ENCODE results near the gene TMEM220.

Gene TMEM220

DNA sequence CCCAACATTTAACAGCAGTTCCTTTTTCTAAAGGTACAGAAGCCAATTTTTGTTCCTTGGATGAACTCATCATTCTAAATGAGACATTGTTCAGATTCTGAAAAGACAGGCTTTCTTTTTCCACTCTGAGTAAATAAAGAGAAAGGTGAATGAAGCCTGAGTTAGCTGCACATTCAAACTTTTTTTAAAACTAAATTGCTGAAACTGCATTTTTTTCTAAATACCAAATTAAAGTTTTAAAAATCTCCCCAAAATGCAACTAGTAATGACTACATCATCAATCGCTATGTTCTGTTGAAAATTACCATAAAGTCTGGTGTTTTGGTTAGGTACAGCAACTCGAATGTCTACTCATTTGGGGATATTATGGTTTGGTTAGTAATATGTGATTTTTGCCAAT is 42.3 kb downstream of the TMEM220 start:
- H3K4me1 ChIP-seq (ENCODE audit: insufficient read depth, insufficient read length): no peaks in the 10 kb centered on the region
- no peak overlapping the region for H3K4me3 ChIP-seq (ENCODE audit: insufficient read length, low read depth)
- H3K27me3 ChIP-seq (ENCODE audit: insufficient read depth, insufficient read length): no peaks in the 10 kb centered on the region
- no peak for TF ChIP-seq ZNF274 (IDR thresholded peaks at IDR 0.05; ENCODE audit: low read depth, low read length)
- no peak for TF ChIP-seq SUZ12 (IDR thresholded peaks at IDR 0.05; ENCODE audit: extremely low read depth, insufficient read depth, insufficient read length)
- no peak for TF ChIP-seq YY1 (IDR thresholded peaks at IDR 0.05; ENCODE audit: insufficient read depth, insufficient read length)
- no peak for DNase-seq (ENCODE audit: low read depth, low spot score)
- no peaks in the 10 kb centered on the region for H3K9me3 ChIP-seq (ENCODE audit: insufficient read depth, low read length)
- peaks cover 77% of the 10 kb centered on the region for H3K36me3 ChIP-seq (ENCODE audit: insufficient read depth, insufficient read length, low read length)
- no peak overlapping the region for H3K9ac ChIP-seq (ENCODE audit: insufficient read length, low read depth)

DNA sequence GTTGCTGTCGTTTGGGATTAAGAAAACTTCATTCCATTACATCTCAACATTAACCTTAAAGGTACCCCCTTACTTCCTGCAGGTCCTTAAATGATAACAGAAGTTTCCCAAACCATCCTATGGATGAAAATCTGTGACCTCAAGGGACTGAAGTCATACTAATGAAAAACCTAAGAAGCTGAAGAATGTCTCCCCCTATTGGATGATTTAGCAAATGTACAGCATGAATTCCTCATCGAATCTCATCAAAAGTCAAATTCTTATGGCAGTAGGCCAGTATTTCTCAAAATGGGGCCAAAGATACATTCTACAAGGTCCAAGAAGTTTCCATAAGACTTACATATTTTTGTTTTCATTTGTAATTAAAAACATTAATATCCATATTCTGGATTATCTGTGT is 46.0 kb downstream of the TMEM220 start:
- Histone ChIP-seq H3K27me3 (ENCODE audit: insufficient read depth, insufficient read length) (no peaks in the 10 kb centered on the region), H3K4me1 (ENCODE audit: insufficient read depth, insufficient read length) (no peaks in the 10 kb centered on the region), H3K4me3 (ENCODE audit: insufficient read length, low read depth) (no peak overlapping the region), H3K9me3 (ENCODE audit: insufficient read depth, low read length) (no peaks in the 10 kb centered on the region), H3K9ac (ENCODE audit: insufficient read length, low read depth) (no peak overlapping the region), H3K36me3 (ENCODE audit: insufficient read depth, insufficient read length, low read length) (peaks cover 85% of the 10 kb centered on the region)
- DNase-seq (ENCODE audit: low read depth, low spot score): no peak
- no peak for TF ChIP-seq ZNF274 (IDR thresholded peaks at IDR 0.05; ENCODE audit: low read depth, low read length)
- no peak for TF ChIP-seq YY1 (IDR thresholded peaks at IDR 0.05; ENCODE audit: insufficient read depth, insufficient read length)
- TF ChIP-seq SUZ12 (IDR thresholded peaks at IDR 0.05; ENCODE audit: extremely low read depth, insufficient read depth, insufficient read length): no peak

GRCh38 chr17:10681866-10682446 is 47.9 kb downstream of the TMEM220 start:
- DNase-seq (ENCODE audit: low read depth, low spot score): no peak
- H3K4me1 ChIP-seq (ENCODE audit: insufficient read depth, insufficient read length): no peaks in the 10 kb centered on the region
- H3K9ac ChIP-seq (ENCODE audit: insufficient read length, low read depth): no peak overlapping the region
- TF ChIP-seq SUZ12 (IDR thresholded peaks at IDR 0.05; ENCODE audit: extremely low read depth, insufficient read depth, insufficient read length): no peak
- no peak for TF ChIP-seq ZNF274 (IDR thresholded peaks at IDR 0.05; ENCODE audit: low read depth, low read length)
- no peak for TF ChIP-seq YY1 (IDR thresholded peaks at IDR 0.05; ENCODE audit: insufficient read depth, insufficient read length)
- no peaks in the 10 kb centered on the region for H3K9me3 ChIP-seq (ENCODE audit: insufficient read depth, low read length)
- H3K27me3 ChIP-seq (ENCODE audit: insufficient read depth, insufficient read length): no peaks in the 10 kb centered on the region
- peaks cover 84% of the 10 kb centered on the region for H3K36me3 ChIP-seq (ENCODE audit: insufficient read depth, insufficient read length, low read length)
- no peak overlapping the region for H3K4me3 ChIP-seq (ENCODE audit: insufficient read length, low read depth)

GRCh38 chr17:10674704-10675103 is 55.1 kb downstream of the TMEM220 start:
- H3K4me3 ChIP-seq (ENCODE audit: insufficient read length, low read depth): no peak overlapping the region
- H3K27me3 ChIP-seq (ENCODE audit: insufficient read depth, insufficient read length): no peaks in the 10 kb centered on the region
- H3K9me3 ChIP-seq (ENCODE audit: insufficient read depth, low read length): no peaks in the 10 kb centered on the region
- H3K4me1 ChIP-seq (ENCODE audit: insufficient read depth, insufficient read length): no peaks in the 10 kb centered on the region
- DNase-seq (ENCODE audit: low read depth, low spot score): no peak
- no peak overlapping the region for H3K9ac ChIP-seq (ENCODE audit: insufficient read length, low read depth)
- H3K36me3 ChIP-seq (ENCODE audit: insufficient read depth, insufficient read length, low read length): peaks cover 32% of the 10 kb centered on the region
- TF ChIP-seq SUZ12 (IDR thresholded peaks at IDR 0.05; ENCODE audit: extremely low read depth, insufficient read depth, insufficient read length) (no peak), ZNF274 (IDR thresholded peaks at IDR 0.05; ENCODE audit: low read depth, low read length) (no peak), YY1 (IDR thresholded peaks at IDR 0.05; ENCODE audit: insufficient read depth, insufficient read length) (no peak)

- DNase-seq (ENCODE audit: low read depth, low spot score): no peak
- no peak overlapping the region for H3K9ac ChIP-seq (ENCODE audit: insufficient read length, low read depth)
- TF ChIP-seq ZNF274 (IDR thresholded peaks at IDR 0.05; ENCODE audit: low read depth, low read length): no peak
- no peak for TF ChIP-seq SUZ12 (IDR thresholded peaks at IDR 0.05; ENCODE audit: extremely low read depth, insufficient read depth, insufficient read length)
- TF ChIP-seq YY1 (IDR thresholded peaks at IDR 0.05; ENCODE audit: insufficient read depth, insufficient read length): no peak
- no peaks in the 10 kb centered on the region for H3K4me1 ChIP-seq (ENCODE audit: insufficient read depth, insufficient read length)
- peaks cover 24% of the 10 kb centered on the region for H3K36me3 ChIP-seq (ENCODE audit: insufficient read depth, insufficient read length, low read length)
- H3K27me3 ChIP-seq (ENCODE audit: insufficient read depth, insufficient read length): no peaks in the 10 kb centered on the region
- H3K4me3 ChIP-seq (ENCODE audit: insufficient read length, low read depth): no peak overlapping the region
- no peaks in the 10 kb centered on the region for H3K9me3 ChIP-seq (ENCODE audit: insufficient read depth, low read length)
Measured at GRCh38 chr17:10673312-10673711, 56.5 kb downstream of the TMEM220 start.

GRCh38 chr17:10668775-10669174 is 61.0 kb downstream of the TMEM220 start:
- H3K9ac ChIP-seq (ENCODE audit: insufficient read length, low read depth): no peak overlapping the region
- no peak for TF ChIP-seq YY1 (IDR thresholded peaks at IDR 0.05; ENCODE audit: insufficient read depth, insufficient read length)
- no peak overlapping the region for H3K4me3 ChIP-seq (ENCODE audit: insufficient read length, low read depth)
- no peaks in the 10 kb centered on the region for H3K36me3 ChIP-seq (ENCODE audit: insufficient read depth, insufficient read length, low read length)
- no peaks in the 10 kb centered on the region for H3K4me1 ChIP-seq (ENCODE audit: insufficient read depth, insufficient read length)
- no peaks in the 10 kb centered on the region for H3K9me3 ChIP-seq (ENCODE audit: insufficient read depth, low read length)
- H3K27me3 ChIP-seq (ENCODE audit: insufficient read depth, insufficient read length): no peaks in the 10 kb centered on the region
- DNase-seq (ENCODE audit: low read depth, low spot score): no peak

DNA sequence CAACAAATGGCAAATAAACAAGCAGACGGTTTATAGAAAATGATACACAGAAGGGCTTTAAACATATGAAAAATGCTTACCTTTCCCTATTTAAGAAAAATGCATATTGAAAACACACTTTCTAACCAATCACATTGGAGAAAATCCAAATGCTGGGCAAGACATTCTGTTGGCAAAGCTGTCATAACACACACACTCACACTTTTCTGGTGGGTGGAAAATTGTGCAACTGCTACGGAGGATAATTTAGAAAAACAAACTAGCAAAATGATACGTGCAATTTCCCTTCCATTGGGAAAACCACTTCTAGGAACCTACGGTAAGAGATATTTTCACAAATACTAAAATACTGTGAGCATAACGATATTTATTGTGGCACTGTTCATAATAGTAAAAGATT is 62.9 kb downstream of the TMEM220 start:
- Histone ChIP-seq H3K27me3 (ENCODE audit: insufficient read depth, insufficient read length) (no peaks in the 10 kb centered on the region), H3K9me3 (ENCODE audit: insufficient read depth, low read length) (no peaks in the 10 kb centered on the region), H3K9ac (ENCODE audit: insufficient read length, low read depth) (no peak overlapping the region), H3K36me3 (ENCODE audit: insufficient read depth, insufficient read length, low read length) (no peaks in the 10 kb centered on the region), H3K4me3 (ENCODE audit: insufficient read length, low read depth) (no peak overlapping the region), H3K4me1 (ENCODE audit: insufficient read depth, insufficient read length) (no peaks in the 10 kb centered on the region)
- TF ChIP-seq ZNF274 (IDR thresholded peaks at IDR 0.05; ENCODE audit: low read depth, low read length) (no peak), YY1 (IDR thresholded peaks at IDR 0.05; ENCODE audit: insufficient read depth, insufficient read length) (no peak), SUZ12 (IDR thresholded peaks at IDR 0.05; ENCODE audit: extremely low read depth, insufficient read depth, insufficient read length) (no peak)
- DNase-seq (ENCODE audit: low read depth, low spot score): no peak

Data from NT2/D1 (cell line).